HG02885 (cell line): ENCODE results near the gene BCO2.
A peak's percentile ranks its signal among the peaks of the same experiment; 100 is the strongest.
"Not testable (repeated sequence)": the region's sequence is repeated elsewhere in the genome, so short reads cannot be mapped to it uniquely, and the experiment has no call there.

Source experiments
- ATAC-seq: cut with Tn5 transposase; IDR thresholded peaks from one replicate; pipeline ENCODE4 v1.9.1; 2021; ENCODE audit warnings: mild to moderate bottlenecking; ENCODE audit not compliant: unreplicated experiment, poor library complexity

The BCO2 gene

DNA sequence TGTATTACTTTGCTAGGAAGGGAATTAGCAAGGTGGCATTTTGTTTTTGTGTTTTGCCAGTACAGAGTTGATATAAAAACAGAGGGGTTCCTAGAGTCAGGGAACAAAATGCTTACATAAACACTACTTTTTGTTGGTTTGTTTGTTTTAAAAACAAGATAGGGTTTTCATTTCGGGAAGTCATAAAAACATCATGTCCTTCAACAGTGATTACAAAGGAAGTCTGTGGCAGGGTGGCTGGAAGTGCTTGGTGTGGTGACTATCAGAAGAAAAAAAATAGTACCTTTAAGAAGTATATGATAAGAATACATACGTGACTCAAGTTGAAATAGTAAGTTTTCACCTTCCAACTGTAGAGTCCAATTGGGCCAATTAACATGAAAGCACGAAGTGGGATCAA lies 10.3 kb upstream of the BCO2 start:
- ATAC-seq: no peak

DNA sequence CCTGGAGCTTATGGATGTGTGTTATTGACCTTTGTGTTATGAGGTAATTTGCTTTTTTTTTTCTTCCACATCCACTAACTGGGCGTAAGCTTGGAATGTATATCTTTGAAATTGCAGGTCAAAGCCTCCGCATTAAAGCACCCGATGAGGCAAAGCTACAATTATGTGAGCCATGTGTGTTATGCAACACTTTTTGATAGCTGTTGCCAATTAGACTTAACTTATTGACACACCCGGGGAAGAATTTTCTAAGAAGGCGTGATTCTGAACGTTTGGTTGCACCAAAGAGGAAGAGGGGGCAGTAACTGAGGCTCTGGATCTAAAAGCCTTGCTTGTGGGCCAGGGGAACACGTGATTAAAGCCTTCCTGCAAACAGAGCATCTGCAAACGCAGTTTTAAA lies 8.8 kb upstream of the BCO2 start:
- ATAC-seq: no peak

- ATAC-seq: no peak
Measured at GRCh38 chr11:112167145-112167544, 8.2 kb upstream of the BCO2 start, which contains the start of gene TEX12. TEX12 (plus strand) TSS chr11:112167372; CDS start chr11:112169269, 1,897 bp downstream.

DNA sequence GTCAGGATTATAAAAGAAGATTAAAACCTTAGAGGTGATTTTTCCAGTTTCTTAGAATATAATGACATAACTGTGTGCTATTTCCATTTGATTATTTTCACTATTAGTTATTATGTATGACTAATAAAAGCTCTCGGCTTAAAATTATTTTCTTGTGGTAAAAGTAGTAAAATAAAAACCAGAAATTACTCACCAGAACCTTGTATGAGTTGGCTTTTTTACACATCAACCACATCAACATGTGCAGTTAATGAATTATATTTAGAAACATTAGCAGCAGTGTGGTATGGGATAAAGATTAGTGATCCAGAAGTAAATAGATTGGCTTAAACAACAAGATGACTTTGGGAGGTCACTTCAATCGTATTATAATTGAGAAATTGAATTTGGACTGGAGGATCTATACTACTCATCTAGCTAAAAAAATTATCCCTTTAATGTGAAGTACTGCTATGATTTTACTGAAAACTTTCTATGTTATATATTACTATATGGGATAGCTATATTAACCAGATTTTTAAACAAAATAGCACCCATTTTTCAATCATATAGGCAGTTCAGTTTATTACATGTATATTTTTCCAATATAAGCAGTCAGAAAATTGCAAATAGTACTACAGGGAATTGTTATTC lies 2.8 kb upstream of the BCO2 start:
- ATAC-seq: peak; percentile 69

- no peak for ATAC-seq
Measured at GRCh38 chr11:112173152-112173551, 2.2 kb upstream of the BCO2 start.

DNA sequence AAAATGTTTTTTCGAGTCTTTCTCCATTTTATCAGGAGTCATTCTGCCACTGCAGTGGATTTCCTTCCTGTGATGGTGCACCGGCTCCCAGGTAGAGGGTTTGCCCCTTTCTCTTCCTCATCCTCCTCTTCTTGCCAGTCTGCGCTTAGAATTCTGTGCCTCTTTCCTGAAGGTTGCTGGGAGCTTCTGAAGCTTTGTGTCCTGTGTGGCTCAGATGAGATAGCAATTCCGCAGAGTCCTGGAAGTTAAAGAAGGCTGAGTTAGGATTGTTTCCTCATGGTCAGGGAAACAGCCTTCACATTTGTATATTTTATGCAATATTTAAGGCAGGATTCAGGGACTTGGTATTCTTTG lies 264 bp downstream of the BCO2 start:
- no peak for ATAC-seq

DNA sequence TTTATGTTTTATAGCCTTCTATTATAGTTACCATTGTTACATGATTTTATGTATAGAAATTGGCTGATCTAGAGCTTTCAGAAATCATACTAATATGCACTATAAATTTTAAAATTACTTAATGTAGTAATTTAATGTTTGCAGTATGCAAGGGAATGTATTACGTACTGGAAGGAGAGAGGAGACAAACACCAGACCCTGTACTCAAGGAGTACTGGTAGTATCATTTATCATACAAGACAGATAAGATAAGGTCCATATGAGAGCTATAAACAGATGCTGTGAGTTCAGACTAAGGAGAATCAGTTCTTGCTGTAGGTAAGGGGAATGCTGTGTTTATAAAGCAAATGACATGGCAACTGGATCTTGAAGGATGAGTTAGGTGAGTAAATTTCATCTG lies 765 bp downstream of the BCO2 start:
- ATAC-seq: no peak

DNA sequence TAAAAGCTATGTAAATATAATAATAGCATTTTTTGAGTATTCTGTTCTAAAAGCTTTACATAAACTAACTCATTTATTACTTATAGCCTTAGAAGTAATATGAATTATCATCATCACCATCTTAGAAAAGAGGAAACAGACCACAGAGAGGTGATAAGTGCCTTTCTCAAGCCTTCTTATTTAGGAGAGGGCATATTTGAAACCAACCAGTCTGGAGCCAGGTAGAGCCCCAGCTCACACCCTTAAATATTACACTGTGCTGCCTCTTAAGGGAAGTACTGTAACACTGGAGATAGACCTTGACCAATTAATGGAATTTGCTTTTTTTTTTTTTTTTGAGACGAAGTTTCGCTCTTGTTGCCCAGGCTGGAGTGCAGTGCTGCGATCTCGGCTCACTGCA lies 2.3 kb downstream of the BCO2 start:
- no peak for ATAC-seq

- ATAC-seq: no peak
Measured at GRCh38 chr11:112178428-112178827, 3.1 kb downstream of the BCO2 start.

- ATAC-seq: no peak
Measured at GRCh38 chr11:112178936-112179335, 3.6 kb downstream of the BCO2 start.

DNA sequence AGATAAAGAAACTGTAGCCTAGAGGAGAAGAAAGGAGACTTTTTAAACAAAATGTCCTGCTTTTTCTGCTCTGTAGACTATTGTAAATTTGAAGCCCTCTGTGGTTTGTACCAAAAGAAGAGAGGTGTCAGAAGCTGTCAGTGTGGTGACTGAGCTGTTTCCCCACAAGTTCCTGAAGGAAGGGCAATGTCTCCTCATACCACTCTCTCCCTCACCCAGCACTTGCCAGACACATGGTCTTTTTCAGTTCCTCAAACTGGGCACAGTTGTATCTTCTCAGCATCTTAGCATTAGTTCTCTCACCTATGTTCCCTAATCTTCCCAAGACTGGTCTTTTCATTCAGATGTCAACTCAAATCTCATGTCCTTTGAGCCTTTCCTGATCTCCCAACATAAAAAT lies 4.3 kb downstream of the BCO2 start:
- no peak for ATAC-seq

- ATAC-seq: no peak
Measured at GRCh38 chr11:112182867-112183266, 7.6 kb downstream of the BCO2 start.

DNA sequence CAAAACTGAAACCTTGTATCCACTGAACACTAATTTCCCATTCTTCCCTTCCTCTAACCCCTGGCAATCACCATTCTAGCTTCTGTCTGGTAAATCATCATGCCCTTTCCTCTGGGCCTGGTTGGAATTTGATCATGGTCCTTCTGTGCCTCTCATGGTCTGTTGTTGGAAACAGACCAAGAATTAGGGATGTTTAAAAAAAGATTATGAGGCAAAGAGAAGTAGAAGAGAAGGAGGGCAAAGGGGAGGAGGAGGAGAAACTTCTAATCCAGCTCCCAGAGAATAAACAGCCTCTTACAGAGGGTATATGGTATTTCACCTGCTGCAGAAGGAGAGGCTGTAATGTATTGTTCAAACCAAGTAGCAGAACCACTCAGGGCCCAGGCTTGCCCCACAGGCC lies 10.6 kb downstream of the BCO2 start:
- ATAC-seq: no peak

- no peak for ATAC-seq
Measured at GRCh38 chr11:112186304-112186703, 11.0 kb downstream of the BCO2 start.

DNA sequence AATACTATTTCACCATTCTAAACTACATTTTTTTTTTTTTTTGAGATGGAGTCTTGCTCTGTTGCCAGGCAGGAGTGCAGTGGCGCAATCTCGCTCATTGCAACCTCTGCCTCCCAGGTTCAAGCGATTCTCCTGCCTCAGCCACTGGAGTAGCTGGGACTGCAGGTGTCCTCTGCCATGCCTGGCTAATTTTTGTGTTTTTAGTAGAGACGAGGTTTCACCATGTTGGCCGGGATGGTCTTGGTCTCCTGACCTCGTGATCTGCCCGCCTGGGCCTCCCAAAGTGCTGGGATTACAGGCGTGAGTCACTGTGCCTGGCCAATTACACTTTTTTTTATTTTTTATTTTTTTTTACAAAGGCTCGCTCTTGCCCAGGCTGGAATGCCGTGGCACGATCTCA lies 19.8 kb downstream of the BCO2 start:
- not testable (repeated sequence) for ATAC-seq

GRCh38 chr11:112195951-112196351 lies 20.6 kb downstream of the BCO2 start:
- ATAC-seq: no peak

DNA sequence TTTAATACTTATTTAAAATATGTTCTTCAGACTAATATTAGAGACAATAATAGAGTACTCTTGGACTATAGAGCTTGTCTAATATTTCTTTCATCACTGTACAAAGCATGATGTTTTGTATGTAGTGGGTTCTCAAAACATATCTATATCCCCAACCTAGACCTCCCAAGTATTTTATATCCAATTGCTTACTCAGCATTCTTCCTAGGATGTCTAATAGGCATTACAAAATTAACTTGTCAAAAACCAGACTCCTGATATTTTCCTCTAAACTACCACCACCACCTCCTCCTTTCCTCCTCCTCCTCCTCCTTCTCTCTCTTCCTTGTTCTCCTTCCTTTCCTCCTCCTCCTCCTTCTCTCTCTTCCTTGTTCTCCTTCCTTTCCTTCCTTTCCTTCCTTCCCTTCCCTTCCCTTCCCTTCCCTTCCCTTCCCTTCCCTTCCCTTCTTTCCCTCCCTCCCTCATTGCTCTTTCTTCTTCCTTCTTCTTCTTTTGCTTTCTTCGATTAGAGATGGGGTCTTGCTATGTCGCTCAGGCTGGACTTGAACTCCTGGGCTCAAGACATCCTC lies 21.3 kb downstream of the BCO2 start:
- no peak for ATAC-seq

- ATAC-seq: not testable (repeated sequence)
Measured at GRCh38 chr11:112199101-112199500, 23.8 kb downstream of the BCO2 start.

DNA sequence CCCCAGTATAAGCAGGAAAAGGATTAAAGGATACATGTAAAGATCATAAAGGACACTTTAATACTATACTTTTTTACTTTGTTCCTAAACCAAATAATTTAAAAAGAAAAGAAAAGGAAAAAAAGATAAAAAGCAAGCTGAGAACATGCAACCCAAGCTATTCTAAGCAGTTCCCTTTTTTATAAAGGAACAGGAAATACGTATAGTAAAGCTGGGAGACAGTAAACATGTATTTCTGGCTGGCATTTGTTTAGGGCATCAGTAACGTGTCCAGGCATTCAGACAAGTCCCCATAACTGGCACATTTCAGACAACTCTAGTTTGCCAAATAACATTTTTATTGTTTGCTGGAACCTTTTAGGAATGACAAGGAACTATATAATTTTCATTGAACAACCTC lies 24.9 kb downstream of the BCO2 start:
- ATAC-seq: no peak

DNA sequence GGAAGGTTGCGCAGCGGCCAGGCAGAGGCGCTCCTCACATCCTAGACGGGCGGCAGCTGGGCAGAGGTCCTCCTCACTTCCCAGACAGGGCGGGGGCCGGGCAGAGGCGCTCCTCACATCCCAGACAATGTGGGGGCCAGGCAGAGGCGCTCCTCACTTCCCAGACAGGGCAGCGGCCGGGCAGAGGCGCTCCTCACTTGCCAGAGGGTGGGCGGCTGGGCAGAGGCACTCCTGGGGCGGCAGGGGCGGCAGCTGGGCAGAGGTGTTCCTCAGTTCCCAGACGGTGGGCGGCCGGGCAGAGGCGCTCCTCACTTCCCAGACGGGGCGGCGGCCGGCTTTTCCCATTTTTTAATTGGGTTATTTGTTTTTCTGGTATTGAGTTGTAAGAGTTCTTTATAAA lies 30.8 kb downstream of the BCO2 start:
- no peak for ATAC-seq

DNA sequence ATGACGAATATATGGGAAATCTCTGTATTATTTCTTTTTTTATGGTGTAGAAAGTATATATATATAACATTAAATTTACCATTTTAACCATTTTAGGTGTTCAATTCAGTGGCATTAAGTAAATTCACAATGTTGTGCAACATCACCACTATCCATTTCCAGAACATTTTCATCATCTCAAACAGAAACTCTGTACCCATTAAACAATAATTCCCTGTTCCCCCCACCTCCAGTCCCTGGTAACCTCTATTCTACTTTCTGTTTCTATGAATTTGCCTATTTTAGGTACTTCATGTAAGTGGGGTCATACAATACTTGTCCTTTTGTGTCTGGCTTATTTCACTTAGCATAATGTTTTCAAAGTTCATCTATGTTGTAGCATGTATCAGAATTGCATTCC lies 35.6 kb downstream of the BCO2 start:
- no peak for ATAC-seq

DNA sequence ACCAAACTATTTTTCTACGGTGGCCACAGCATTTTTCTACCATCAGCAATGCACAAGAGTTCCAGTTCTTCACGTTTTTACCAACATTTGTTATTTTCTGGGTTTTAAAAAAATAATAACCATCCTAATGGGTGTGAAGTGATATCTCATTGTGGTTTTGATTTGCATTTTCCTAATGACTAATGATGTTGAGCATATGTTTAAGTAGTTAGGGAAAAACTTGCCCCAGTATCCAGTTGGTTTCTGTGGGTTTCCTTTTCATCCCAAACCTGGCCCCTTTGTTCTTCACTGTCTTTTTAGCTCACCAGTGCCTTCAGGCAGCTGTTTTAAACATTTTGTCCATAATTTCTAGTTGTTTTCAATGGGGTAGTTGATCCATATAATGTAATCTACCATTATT lies 36.2 kb downstream of the BCO2 start:
- ATAC-seq: no peak

DNA sequence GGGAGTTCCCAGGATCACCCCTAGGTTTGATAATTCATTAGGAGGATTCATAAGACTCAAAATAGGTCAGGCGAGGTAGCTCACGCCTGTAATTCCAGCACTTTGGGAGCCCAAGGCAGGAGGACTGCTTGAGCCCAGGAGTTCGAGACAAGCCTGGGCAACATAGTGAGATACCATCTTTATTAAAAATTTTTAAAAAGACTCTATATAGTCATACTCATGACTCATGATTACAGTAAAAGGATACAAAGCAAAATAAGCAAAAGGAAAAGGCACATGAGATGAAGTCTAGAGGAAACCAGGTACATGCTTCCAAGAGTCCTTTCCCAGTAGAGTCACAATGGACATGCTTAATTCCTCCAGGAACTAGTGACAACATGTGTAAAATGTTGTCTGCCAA lies 37.0 kb downstream of the BCO2 start:
- no peak for ATAC-seq
